ENCODE data around the gene DERL3. TPM values are rescaled to one million over a fixed set of nuclear protein-coding genes. Genes with fewer than 3 reads are reported as not detected.

The DERL3 gene
- polyA plus RNA-seq, 6 donors from 2014 or later = 25.2 to 33.9 (median 26.4) TPM

DNA sequence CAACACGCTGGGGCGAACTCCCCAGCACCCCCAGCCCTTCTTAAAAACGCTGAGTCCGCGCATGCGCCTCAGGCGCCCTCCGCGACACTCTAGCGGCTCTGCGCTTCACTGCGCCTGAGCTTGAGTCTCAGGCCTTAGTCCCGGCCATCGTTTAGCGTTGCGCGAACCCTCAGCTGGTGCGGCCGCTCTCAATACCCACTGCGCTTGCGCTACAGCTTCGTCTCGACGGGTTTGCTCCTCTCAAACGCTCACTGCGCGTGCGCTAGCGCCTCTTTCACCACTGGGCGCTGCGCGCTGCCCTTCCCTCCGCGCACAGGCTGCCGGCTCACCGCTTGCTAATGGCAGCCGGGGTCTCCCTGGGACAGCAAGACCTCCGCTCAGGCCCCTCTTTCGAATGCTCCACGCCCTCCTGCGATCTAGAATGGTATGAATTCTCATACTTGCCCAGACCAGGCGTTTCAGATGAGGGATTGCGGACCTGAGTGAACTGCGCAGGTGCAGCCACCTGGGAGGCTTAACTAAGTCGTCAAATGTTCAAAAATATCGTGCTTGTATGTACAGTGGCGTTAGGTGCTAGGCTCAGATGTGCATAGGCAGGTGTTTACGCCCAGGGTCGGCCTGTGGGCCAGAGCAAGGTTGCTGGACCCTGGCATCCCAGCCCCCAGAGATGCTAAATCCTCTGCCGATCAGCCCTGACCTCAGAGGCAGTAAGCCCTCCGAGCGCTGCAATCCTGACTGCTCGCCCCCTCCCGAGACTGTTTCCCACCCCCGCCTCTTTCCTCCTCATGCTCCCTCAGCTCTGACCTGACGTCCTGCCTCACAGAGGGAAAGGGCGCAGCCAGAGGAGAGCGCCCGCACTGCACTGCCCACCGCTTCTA, 19.0 kb upstream of the DERL3 start, which contains the start of gene SLC2A11:
Gene SLC2A11 (plus strand): TSS at position 270 of the 878 bp plus-strand sequence. CDS start 125 bp downstream, at position 395.
- Mint-ChIP-seq H3K9me3 (no peaks in the 10 kb centered on the region), H3K4me1 (peaks cover 19 to 30% (median 28%) of the 10 kb centered on the region in 3 donors), H3K36me3 (peaks cover 0 to 2% of the 10 kb centered on the region in 2 donors), H3K4me3 (peak within 1 kb of the TSS; percentile 94 to 97 (median 96)), H3K27me3 (no peaks in the 10 kb centered on the region), H3K27ac (peak within 1 kb of the TSS; percentile 94 to 98 (median 96))
- ATAC-seq (ENCODE audit: low read depth in 2 of 2) (peak; percentile 94), DNase-seq (peak; percentile 96)

DNA sequence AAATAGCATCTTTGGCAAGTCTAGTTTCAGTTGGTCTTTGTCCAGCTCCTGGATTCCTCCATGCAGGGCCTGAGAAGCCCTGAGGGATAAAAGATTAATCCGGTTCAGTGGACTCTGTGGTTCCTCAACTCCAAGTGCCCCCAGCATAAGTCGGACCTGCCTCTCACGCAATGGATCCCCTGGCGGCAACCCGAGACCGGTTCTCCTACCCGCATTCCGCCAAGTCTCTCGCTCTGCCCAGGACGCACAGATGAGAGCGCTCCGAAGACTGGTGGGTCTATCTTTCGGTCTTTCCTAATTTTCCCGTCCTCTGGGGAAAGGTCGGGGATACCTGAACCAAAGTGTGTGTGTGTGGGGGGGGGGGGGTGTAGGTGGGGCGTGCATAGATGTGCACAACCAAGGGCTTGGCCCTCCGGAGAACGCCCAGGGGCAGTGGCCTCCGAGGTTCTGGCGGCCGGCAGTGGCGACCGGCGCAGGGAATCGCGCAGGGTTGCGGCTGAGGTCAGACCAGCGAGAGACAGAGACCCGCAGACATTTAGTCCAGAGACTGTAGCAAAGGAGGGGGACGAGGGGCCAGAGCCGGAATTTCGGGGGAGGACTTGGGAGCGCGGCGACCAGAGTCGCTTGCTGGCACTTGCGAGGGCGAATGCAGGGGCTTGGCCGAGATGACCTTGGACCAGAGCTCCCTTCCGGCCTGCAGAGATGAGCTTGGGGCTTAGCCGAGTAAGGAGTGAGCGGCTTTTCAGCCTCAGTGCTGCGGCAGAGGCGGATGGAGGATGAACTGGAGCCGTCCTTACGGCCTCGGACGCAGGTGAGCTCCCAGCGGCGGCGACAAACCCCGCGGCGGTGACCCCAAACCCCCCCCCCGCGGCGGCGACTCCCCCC, 18.2 kb upstream of the DERL3 start:
- peak; percentile 37 to 38 for ATAC-seq (ENCODE audit: low read depth in 2 of 2)
- peak; percentile 38 for DNase-seq

DNA sequence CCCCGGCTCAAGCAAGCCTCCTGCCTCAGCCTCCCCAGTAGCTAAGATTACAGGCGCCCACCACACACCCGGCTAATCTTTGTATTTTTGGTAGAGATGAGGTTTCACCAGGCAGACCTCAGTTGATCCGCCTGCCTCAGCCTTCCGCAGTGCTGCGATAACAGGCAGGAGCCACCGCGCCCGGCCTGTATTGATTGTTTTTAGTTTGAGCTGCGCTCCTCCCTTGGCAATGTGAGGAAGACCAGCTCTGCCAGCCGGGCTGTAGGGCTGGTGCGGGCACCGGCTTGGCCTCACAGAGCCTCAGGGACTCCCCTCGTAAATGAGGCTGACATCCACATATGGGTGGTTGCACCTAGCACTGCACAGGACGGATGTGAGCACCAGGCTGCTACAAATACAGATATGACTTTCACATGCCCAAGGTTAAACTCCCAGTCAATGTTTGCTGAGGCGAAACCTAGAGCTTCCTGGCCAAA, 11.4 kb upstream of the DERL3 start:
- Mint-ChIP-seq H3K9me3 (no peaks in the 10 kb centered on the region), H3K36me3 (no peaks in the 10 kb centered on the region), H3K4me1 (peaks cover 18 to 44% (median 31%) of the 10 kb centered on the region in 3 donors), H3K27ac (peak overlapping the region in 2 of 6 donors; percentile 59 to 79), H3K27me3 (no peaks in the 10 kb centered on the region), H3K4me3 (peak overlapping the region in 7 of 8 donors; percentile 25 to 72 (median 52))
- DNase-seq (no peak), ATAC-seq (ENCODE audit: low read depth in 2 of 2) (no peak)

More for the DNA sequence above, 18.2 kb upstream of the DERL3 start:
- Mint-ChIP-seq H3K9me3 (no peaks in the 10 kb centered on the region), H3K4me3 (peak overlapping the region; percentile 94 to 97 (median 96)), H3K27me3 (no peaks in the 10 kb centered on the region), H3K36me3 (no peaks in the 10 kb centered on the region), H3K27ac (peak overlapping the region; percentile 94 to 98 (median 96)), H3K4me1 (peaks cover 19 to 25% (median 23%) of the 10 kb centered on the region in 3 donors)

DNA sequence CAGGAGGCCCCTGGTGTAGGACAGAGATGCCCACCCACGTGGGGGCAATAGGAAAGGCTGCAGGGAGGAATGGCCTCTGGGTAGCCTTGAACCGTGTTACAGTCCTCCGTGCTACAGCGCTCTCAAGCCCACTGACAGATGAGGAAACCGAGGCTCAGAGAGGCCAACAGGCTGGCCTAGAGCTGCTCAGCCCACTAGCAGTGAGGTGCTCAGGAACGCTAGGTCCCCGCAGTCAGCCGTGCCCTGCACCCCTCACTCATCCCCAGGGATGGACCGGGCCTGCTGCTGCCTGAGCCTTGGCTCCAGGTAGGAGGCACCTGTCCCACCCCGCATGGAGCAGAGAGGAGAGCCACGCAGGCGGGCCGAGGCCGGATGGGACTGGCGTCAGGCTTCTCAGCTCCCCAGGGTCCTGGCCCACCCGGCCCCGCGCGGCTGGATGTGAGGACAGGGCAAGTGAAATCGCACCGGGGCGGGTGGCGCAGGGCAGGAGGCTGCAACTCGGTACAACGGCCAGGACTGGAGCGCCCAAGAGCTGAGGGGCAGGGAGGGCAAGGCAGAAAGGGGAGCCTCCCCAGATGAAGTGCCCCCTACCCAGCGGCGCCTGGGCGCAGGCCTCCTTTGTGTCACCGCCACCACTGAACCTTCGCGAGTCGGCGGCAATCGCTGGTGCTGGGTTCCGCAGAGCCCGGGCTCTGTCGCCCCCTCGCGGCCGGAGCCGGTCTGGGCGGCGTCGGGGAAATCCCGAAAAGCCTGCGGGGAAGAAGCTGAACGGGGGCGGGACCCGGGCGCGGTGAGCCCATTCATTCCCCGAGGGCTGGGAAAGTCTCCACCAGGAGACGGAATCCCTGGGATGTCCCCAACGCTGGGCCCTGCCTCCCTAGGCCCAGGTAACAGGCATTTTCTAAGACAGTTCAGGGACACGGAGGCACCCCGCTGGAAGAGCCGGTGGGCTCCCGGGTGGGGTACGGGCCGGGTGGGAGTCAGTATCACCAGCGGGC, 10.5 kb upstream of the DERL3 start:
- peak; percentile 85 to 94 for ATAC-seq (ENCODE audit: low read depth in 2 of 2)
- H3K4me1 Mint-ChIP-seq = peaks cover 27 to 53% (median 39%) of the 10 kb centered on the region in 3 donors

DNA sequence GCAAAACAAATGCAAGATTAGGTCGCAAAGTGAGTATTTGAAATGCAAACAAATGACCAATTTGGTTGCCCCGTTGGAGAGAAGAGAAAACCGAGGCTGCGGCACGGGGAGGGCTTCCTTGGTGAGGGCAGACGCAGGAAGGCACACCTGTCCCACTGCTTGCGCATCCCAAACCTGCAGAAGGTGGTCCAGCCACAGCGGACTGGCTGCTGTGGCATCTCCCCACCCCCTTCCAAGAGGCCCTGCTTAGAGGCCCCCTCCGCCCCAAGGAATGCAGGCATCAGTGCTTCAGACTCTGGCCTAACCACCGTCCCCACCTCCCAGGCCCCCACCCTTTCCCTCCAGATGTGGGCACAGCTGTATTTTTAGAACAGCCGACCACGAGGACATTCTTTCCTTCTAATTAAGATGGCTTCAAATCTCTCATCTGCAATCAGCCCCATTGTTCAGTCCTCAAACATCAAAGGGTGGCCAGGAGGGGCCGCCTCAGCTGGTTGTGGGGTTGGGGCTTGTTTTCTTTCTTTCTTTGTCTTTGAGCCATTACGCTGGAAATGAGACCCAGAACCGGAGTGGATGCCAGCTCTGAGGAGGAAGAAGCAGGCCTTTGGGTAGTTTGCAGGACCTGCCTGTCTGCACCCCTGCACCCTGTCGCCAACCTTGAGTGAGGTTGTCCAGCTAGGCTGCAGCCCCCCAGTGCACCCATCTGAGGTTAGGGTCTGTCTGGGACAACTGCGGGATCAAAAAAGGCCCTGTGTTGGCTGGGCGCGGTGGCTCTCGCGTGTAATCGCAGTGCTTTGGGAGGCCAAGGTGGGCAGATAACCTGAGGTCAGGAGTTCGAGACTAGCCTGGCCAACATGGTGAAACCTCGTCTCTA, 9.4 kb upstream of the DERL3 start:
- peak overlapping the region in 2 of 6 donors; percentile 41 to 64 for H3K27ac Mint-ChIP-seq
- no peaks in the 10 kb centered on the region for H3K27me3 Mint-ChIP-seq
- DNase-seq (no peak), ATAC-seq (ENCODE audit: low read depth in 2 of 2) (no peak)
- H3K4me1 Mint-ChIP-seq = peaks cover 32 to 60% (median 44%) of the 10 kb centered on the region in 3 donors
- no peaks in the 10 kb centered on the region for H3K9me3 Mint-ChIP-seq
- H3K4me3 Mint-ChIP-seq = peak overlapping the region in 2 of 8 donors; percentile 41 to 58
- no peaks in the 10 kb centered on the region for H3K36me3 Mint-ChIP-seq

More for the DNA sequence above, 10.5 kb upstream of the DERL3 start:
- no peaks in the 10 kb centered on the region for H3K36me3 Mint-ChIP-seq
- peak; percentile 87 for DNase-seq
- H3K27ac Mint-ChIP-seq = peak overlapping the region in 1 of 6 donors; percentile 10
- peak overlapping the region; percentile 9 to 80 (median 48) for H3K4me3 Mint-ChIP-seq
- no peaks in the 10 kb centered on the region for H3K9me3 Mint-ChIP-seq
- no peaks in the 10 kb centered on the region for H3K27me3 Mint-ChIP-seq

DNA sequence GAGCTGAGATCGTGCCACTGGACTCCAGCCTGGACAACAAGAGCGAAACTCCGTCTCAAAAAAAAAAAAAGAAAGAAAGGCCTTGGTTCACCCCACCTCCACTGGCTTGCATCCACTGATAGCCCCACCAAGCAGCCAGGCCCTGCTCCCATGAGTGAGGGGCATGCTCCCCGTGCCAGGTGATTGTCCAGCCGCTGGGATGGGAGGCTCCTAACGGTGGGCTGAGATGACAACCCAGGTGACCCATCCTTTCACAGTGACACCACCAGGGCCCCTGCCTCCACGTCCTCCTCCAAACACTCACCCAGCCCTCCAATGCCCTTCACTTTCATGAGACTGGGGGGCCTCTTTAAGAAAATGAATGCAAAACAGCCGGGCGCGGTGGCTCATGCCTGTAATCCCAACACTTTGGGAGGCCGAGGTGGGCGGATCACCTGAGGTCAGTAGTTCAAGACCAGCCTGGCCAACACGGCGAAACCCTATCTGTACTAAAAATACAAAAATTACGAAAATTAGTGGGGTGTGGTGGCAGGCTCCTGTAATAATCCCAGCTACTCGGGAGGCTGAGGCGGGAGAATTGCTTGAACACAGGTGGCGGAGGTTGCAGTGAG, 8.6 kb upstream of the DERL3 start:
- peak overlapping the region in 3 of 6 donors; percentile 15 to 96 (median 36) for H3K27ac Mint-ChIP-seq
- no peak for ATAC-seq (ENCODE audit: low read depth in 2 of 2)
- H3K36me3 Mint-ChIP-seq = no peaks in the 10 kb centered on the region
- H3K4me3 Mint-ChIP-seq = peak overlapping the region in 3 of 8 donors; percentile 44 to 59 (median 58)
- H3K9me3 Mint-ChIP-seq = no peaks in the 10 kb centered on the region
- no peaks in the 10 kb centered on the region for H3K27me3 Mint-ChIP-seq
- H3K4me1 Mint-ChIP-seq = peaks cover 38 to 67% (median 51%) of the 10 kb centered on the region in 3 donors
- DNase-seq = no peak

DNA sequence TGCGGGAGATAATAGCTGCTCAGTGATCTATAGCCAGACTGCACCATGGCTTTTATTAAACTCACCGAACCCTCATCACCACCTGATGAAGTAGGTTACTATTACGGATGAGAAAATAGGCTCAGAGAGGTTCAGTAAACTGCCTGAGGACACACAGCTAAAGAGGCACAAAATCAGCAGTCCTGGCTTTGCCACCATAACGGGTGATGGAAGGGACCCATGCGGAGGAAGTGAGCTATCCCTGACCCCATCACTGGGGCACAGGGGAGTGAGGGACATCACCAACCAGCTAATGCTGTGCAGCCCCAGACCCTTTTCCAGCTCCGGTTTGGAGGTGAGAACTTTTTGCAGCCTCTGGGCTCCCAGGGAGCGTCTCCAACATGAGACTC, 7.3 kb upstream of the DERL3 start:
- no peaks in the 10 kb centered on the region for H3K36me3 Mint-ChIP-seq
- peak overlapping the region in 4 of 8 donors; percentile 4 to 86 (median 60) for H3K4me3 Mint-ChIP-seq
- H3K4me1 Mint-ChIP-seq = peaks cover 44 to 71% (median 61%) of the 10 kb centered on the region in 3 donors
- no peaks in the 10 kb centered on the region for H3K27me3 Mint-ChIP-seq
- peak overlapping the region in 4 of 6 donors; percentile 54 to 96 (median 76) for H3K27ac Mint-ChIP-seq
- ATAC-seq (ENCODE audit: low read depth in 2 of 2) = no peak
- no peaks in the 10 kb centered on the region for H3K9me3 Mint-ChIP-seq
- DNase-seq = no peak

DNA sequence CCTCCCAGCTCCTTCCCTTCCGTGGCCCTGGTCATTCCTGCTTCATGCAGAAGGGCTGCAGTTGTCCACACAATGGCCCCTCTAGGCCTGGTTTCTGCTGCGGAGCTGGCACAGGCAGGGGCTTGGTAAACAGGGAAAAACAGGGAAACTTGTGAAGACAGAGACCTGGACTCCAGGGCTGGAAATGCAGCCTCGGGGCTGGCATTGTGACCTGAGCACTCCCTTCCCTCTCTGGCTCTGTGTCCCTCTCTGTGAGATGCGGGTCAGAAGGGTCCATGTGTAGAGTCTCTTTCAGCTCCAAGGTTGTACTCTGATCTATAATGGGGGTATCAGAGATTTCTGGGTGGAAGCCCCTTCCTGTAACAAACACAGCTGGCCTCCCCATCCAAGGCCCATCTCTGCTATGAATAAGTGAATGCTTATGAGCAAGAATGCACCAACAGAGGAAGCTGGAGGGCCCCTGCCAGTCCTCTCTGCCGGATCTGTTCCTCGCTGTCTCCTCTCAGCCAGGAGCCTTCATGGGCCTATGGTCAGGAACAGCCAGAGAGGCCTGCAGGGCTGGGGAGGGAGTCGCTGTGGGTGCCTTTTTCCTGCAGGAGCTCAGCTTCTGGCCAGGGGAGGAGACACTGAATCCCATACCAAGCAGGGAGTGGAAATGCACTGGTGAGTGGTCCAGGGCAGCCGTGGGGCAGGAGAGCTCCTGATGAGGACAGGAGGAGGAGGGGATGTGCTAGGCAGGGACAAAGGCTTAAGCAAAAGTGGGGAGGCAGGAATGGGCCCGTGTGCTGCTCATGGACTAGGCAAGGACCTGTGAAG, 6.7 kb upstream of the DERL3 start:
- H3K4me3 Mint-ChIP-seq = peak overlapping the region in 7 of 8 donors; percentile 4 to 86 (median 54)
- peak overlapping the region in 4 of 6 donors; percentile 54 to 96 (median 92) for H3K27ac Mint-ChIP-seq
- no peaks in the 10 kb centered on the region for H3K9me3 Mint-ChIP-seq
- peaks cover 45 to 74% (median 64%) of the 10 kb centered on the region in 3 donors for H3K4me1 Mint-ChIP-seq
- no peak for DNase-seq
- no peaks in the 10 kb centered on the region for H3K36me3 Mint-ChIP-seq
- H3K27me3 Mint-ChIP-seq = no peaks in the 10 kb centered on the region
- ATAC-seq (ENCODE audit: low read depth in 2 of 2) = no peak

DNA sequence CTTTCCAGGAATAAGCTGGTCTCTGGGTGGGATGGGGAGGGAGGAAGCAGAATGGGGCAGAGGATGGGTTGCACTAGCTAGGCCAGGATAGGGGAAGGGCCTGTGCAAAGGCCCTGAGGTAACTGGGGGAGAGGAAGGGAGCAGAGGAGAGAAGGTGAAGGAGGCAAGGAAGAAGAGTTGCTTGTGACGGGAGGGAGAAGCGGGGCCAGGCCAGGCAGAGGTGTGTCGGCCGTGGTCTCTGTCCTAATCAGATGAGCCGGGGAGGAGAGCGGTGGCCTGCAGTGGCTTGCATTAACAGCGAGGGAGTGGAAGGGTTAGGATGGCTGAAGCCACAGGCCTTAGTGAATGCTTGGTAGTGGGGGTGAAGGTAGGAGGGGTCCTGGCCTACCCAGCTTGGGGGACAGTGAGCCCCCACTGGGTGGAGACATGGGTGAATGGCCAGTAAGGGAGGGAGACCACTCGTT, 6.0 kb upstream of the DERL3 start:
- Mint-ChIP-seq H3K9me3 (no peaks in the 10 kb centered on the region), H3K4me3 (peak overlapping the region in 7 of 8 donors; percentile 69 to 86 (median 80)), H3K4me1 (peaks cover 47 to 75% (median 61%) of the 10 kb centered on the region in 3 donors), H3K36me3 (no peaks in the 10 kb centered on the region), H3K27ac (peak overlapping the region in 5 of 6 donors; percentile 48 to 96 (median 92)), H3K27me3 (no peaks in the 10 kb centered on the region)
- DNase-seq = no peak
- no peak for ATAC-seq (ENCODE audit: low read depth in 2 of 2)

DNA sequence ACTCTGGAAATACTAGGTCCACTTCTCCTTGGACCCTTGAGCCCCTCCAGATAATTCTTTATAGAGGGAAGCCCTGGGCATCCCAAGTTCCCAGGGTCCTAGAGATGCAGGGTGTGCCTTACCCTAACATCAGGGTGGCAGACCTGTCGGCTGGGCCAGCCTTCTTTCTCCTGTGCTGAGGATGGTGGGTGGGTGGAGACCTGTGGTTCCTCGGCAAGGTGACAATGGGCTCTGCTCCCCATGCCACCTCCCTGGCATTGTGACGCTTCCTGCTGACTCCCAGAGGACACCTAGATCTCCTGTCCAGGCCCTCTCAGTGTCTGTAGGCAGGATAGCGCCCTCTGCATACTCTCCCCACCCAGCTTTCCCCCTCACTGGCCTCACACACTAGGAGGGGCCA, 3.8 kb upstream of the DERL3 start:
- no peak for ATAC-seq (ENCODE audit: low read depth in 2 of 2)
- peaks cover 64 to 80% (median 72%) of the 10 kb centered on the region in 3 donors for H3K4me1 Mint-ChIP-seq
- DNase-seq = no peak
- H3K27ac Mint-ChIP-seq = peak overlapping the region in 3 of 6 donors; percentile 79 to 96 (median 87)
- no peaks in the 10 kb centered on the region for H3K36me3 Mint-ChIP-seq
- H3K9me3 Mint-ChIP-seq = no peaks in the 10 kb centered on the region
- peak overlapping the region in 4 of 8 donors; percentile 38 to 71 (median 43) for H3K4me3 Mint-ChIP-seq
- H3K27me3 Mint-ChIP-seq = no peaks in the 10 kb centered on the region
